ENCODE measurements around the gene ZNF891. TPM values are rescaled to one million over a fixed set of nuclear protein-coding genes. Genes with fewer than 3 reads are reported as not detected.
A peak's percentile ranks its signal among the peaks of the same experiment; 100 is the strongest.

Gene ZNF891
- total and polyA plus RNA-seq, 12 donors: 0.51 to 3.0 (median 1.7) TPM

DNA sequence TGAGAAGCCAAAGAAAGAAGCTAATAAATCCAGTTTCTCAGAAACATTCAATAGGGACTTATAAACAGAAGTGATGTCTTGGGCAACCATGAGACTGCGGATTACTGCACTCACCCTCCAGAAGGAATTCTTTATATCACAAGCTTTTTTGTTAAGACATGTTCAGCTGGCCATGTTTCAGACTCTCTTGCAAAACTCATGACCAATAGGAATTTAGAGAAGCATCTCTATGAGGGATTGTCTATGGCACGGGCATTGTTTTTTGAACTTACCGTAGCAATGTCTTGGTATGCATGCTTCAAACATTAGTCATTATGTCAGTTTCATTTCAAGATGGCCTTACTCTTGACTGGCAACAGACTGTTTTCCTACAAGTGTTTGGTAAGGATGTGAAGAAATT lies 35.7 kb upstream of the ZNF891 start:
- Histone ChIP-seq H3K4me1 (replicated peaks in 1 of 2) (no peaks in the 10 kb centered on the region), H3K4me3 (no peak overlapping the region), H3K27me3 (no peaks in the 10 kb centered on the region), H3K9me3 (replicated peaks in 1 of 3) (peaks cover 0 to 49% (median 14%) of the 10 kb centered on the region in 3 donors), H3K36me3 (replicated peaks in 1 of 2) (no peaks in the 10 kb centered on the region), H3K27ac (no peak overlapping the region)
- DNase-seq: no peak
- intact Hi-C loops (cut with DNase I): no loop called here
- TF ChIP-seq, protein P1, sequence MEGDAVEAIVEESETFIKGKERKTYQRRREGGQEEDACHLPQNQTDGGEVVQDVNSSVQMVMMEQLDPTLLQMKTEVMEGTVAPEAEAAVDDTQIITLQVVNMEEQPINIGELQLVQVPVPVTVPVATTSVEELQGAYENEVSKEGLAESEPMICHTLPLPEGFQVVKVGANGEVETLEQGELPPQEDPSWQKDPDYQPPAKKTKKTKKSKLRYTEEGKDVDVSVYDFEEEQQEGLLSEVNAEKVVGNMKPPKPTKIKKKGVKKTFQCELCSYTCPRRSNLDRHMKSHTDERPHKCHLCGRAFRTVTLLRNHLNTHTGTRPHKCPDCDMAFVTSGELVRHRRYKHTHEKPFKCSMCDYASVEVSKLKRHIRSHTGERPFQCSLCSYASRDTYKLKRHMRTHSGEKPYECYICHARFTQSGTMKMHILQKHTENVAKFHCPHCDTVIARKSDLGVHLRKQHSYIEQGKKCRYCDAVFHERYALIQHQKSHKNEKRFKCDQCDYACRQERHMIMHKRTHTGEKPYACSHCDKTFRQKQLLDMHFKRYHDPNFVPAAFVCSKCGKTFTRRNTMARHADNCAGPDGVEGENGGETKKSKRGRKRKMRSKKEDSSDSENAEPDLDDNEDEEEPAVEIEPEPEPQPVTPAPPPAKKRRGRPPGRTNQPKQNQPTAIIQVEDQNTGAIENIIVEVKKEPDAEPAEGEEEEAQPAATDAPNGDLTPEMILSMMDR (IDR thresholded peaks at IDR 0.05): no peak
- TF ChIP-seq POLR2A (IDR thresholded peaks at IDR 0.05): no peak
- 87 to 91% (median 89%) methylated on average over 3 of the region's 3 CpGs for WGBS, 4 donors

DNA sequence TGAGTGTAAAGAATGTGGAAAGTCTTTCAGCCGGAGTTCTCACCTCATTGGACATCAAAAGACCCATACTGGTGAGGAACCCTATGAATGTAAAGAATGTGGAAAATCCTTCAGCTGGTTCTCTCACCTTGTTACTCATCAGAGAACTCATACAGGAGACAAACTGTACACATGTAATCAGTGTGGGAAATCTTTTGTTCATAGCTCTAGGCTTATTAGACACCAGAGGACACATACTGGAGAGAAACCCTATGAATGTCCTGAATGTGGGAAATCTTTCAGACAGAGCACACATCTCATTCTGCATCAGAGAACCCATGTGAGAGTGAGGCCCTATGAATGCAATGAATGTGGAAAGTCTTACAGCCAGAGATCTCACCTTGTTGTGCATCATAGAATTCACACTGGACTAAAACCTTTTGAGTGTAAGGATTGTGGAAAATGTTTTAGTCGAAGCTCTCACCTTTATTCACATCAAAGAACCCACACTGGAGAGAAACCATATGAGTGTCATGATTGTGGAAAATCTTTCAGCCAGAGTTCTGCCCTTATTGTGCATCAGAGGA lies 26.1 kb upstream of the ZNF891 start:
- whole genome bisulfite sequencing, 4 donors: 95 to 100% (median 96%) methylated on average over 2 of the region's 2 CpGs

GRCh38 chr12:133145981-133146380 lies 15.9 kb upstream of the ZNF891 start:
- Histone ChIP-seq H3K27ac (no peak overlapping the region), H3K36me3 (replicated peaks in 1 of 2) (peaks cover 0 to 34% of the 10 kb centered on the region in 2 donors), H3K4me1 (replicated peaks in 1 of 2) (no peaks in the 10 kb centered on the region), H3K27me3 (no peaks in the 10 kb centered on the region), H3K4me3 (no peak overlapping the region), H3K9me3 (replicated peaks in 1 of 3) (peaks cover 0 to 65% (median 22%) of the 10 kb centered on the region in 3 donors)
- WGBS, 4 donors: 97 to 100% (median 98%) methylated on average over 2 of the region's 2 CpGs
- no peak for TF ChIP-seq POLR2A (IDR thresholded peaks at IDR 0.05)
- TF ChIP-seq, protein P1 (IDR thresholded peaks at IDR 0.05): no peak
- DNase-seq: no peak
- intact Hi-C loops (cut with DNase I): no loop called here

More for the DNA sequence above, 26.1 kb upstream of the ZNF891 start:
- DNase-seq: no peak
- H3K27ac ChIP-seq: no peak overlapping the region
- H3K9me3 ChIP-seq (replicated peaks in 1 of 3): peaks cover 11 to 99% (median 47%) of the 10 kb centered on the region in 3 donors
- H3K4me1 ChIP-seq (replicated peaks in 1 of 2): no peaks in the 10 kb centered on the region
- TF ChIP-seq POLR2A (IDR thresholded peaks at IDR 0.05): no peak
- TF ChIP-seq, protein P1 (IDR thresholded peaks at IDR 0.05): no peak
- peak overlapping the region in 1 of 4 donors; percentile 5 for H3K4me3 ChIP-seq
- intact Hi-C loops (cut with DNase I): no loop called here
- H3K27me3 ChIP-seq: no peaks in the 10 kb centered on the region
- peaks cover 0 to 41% of the 10 kb centered on the region in 2 donors for H3K36me3 ChIP-seq (replicated peaks in 1 of 2)

DNA sequence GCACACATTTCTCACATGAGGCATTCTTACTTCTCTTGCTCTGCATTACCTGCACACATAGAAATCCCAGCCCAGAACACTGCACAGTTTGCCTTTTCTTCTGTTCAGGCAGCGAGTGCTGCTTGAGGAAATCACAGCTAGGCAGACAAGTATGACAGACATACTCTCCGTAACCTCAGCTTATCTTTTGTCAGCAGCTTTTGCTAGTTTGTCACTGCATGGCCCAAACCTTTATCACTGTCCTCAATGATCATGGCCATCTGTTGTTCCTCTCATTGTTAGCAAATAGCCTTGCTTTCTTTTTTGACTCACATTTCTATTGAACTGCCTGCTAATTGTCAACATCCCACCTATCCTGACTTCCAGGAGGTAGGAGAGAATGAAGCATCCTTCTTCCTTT lies 5.7 kb upstream of the ZNF891 start:
- H3K4me1 ChIP-seq (replicated peaks in 1 of 2): peaks cover 8 to 12% of the 10 kb centered on the region in 2 donors
- H3K9me3 ChIP-seq (replicated peaks in 1 of 3): peaks cover 4 to 46% (median 6%) of the 10 kb centered on the region in 3 donors
- TF ChIP-seq, protein P1 (IDR thresholded peaks at IDR 0.05): no peak
- no peak for TF ChIP-seq POLR2A (IDR thresholded peaks at IDR 0.05)
- no peaks in the 10 kb centered on the region for H3K36me3 ChIP-seq (replicated peaks in 1 of 2)
- no peak overlapping the region for H3K4me3 ChIP-seq
- no peaks in the 10 kb centered on the region for H3K27me3 ChIP-seq
- no peak for DNase-seq
- whole genome bisulfite sequencing, 4 donors: 96 to 100% (median 98%) methylated on average over 2 of the region's 2 CpGs
- no peak overlapping the region for H3K27ac ChIP-seq
- intact Hi-C loops (cut with DNase I): no loop called here

Data from adrenal gland (tissue), 12 donors.